GM21423 (cell line): ENCODE results near the gene CDK17.
"Not testable (repeated sequence)": the region's sequence is repeated elsewhere in the genome, so short reads cannot be mapped to it uniquely, and the experiment has no call there.

Experiments used
- ATAC-seq: cut with Tn5 transposase; IDR thresholded peaks from one replicate; pipeline ENCODE4 v1.9.1; 2021; ENCODE audit warnings: mild to moderate bottlenecking, moderate library complexity; ENCODE audit not compliant: unreplicated experiment

The CDK17 gene

GRCh38 chr12:96399919-96400630 lies at the start of gene CDK17:
Gene CDK17 (minus strand): TSS chr12:96400439. CDS start chr12:96334836, 65,603 bp downstream.
- peak; percentile 46 for ATAC-seq

GRCh38 chr12:96448300-96448699 lies 48.1 kb upstream of the CDK17 start:
- no peak for ATAC-seq

GRCh38 chr12:96447256-96447655 lies 47.0 kb upstream of the CDK17 start:
- no peak for ATAC-seq

- peak; percentile 98 for ATAC-seq
Measured at GRCh38 chr12:96445691-96446583, 45.7 kb upstream of the CDK17 start.

- ATAC-seq: no peak
Measured at GRCh38 chr12:96444399-96444798, 44.2 kb upstream of the CDK17 start.

- no peak for ATAC-seq
Measured at GRCh38 chr12:96442906-96443305, 42.7 kb upstream of the CDK17 start.

- no peak for ATAC-seq
Measured at GRCh38 chr12:96441816-96442215, 41.6 kb upstream of the CDK17 start.

GRCh38 chr12:96438330-96438729 lies 38.1 kb upstream of the CDK17 start:
- no peak for ATAC-seq

- ATAC-seq: no peak
Measured at GRCh38 chr12:96437171-96437445, 36.9 kb upstream of the CDK17 start.

GRCh38 chr12:96436366-96437170 lies 36.3 kb upstream of the CDK17 start:
- ATAC-seq: no peak

GRCh38 chr12:96434107-96434506 lies 33.9 kb upstream of the CDK17 start:
- peak; percentile 78 for ATAC-seq

GRCh38 chr12:96432496-96433321 lies 32.5 kb upstream of the CDK17 start:
- ATAC-seq: not testable (repeated sequence)

- ATAC-seq: no peak
Measured at GRCh38 chr12:96431067-96431466, 30.8 kb upstream of the CDK17 start.

GRCh38 chr12:96427269-96427729 lies 27.1 kb upstream of the CDK17 start:
- ATAC-seq: no peak

GRCh38 chr12:96425951-96426350 lies 25.7 kb upstream of the CDK17 start:
- ATAC-seq: no peak

GRCh38 chr12:96425321-96425720 lies 25.1 kb upstream of the CDK17 start:
- no peak for ATAC-seq

GRCh38 chr12:96424601-96425000 lies 24.4 kb upstream of the CDK17 start:
- ATAC-seq: no peak

GRCh38 chr12:96422192-96422591 lies 22.0 kb upstream of the CDK17 start:
- ATAC-seq: no peak

GRCh38 chr12:96421014-96421413 lies 20.8 kb upstream of the CDK17 start:
- ATAC-seq: no peak

GRCh38 chr12:96420277-96420835 lies 20.1 kb upstream of the CDK17 start:
- ATAC-seq: no peak
